GM19463 (cell line): Measurements from ENCODE around the gene NCAM2.

ENCODE experiments used
- ATAC-seq: cut with Tn5 transposase; IDR thresholded peaks from one replicate; pipeline ENCODE4 v1.9.1; 2021; ENCODE audit warnings: mild to moderate bottlenecking, moderate library complexity; ENCODE audit not compliant: unreplicated experiment

NCAM2 gene

DNA sequence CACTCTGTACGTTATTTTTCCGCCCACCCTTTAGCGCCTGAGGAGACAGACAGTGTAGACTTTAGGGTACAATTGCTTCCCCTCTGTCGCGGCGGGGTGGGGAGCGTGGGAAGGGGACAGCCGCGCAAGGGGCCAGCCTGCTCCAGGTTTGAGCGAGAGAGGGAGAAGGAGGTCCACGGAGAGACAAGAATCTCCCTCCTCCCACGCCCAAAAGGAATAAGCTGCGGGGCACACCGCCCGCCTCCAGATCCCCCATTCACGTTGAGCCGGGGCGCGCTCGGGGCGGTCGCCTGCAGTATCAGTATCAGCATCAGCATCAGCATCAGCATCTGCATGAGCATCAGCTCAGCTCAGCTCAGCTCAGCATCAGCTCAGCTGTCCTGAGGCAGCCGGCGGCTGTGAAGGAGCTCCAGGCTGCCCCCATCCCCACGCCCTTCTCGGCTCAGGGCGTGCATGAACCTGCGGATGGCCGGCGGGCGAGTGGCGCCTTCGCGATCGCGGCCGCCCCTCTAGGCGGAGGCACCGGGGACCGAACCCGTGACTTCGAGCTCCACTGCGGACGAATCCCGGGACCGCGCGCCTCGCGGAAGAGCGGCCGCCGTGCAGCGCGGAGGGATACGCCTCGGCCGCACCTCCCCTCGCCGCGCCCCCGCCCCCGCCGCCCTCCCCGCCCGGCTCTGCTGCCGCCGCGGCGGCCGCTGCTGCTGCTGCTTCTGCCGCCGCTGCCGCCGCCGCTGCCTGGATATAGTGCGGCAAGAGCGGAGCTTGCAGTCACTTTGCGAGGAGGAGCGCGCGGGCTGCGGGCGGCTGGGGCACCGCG lies at the start of gene NCAM2:
Gene NCAM2 (plus strand): TSS at position 774 of the 820 bp plus-strand sequence.
- ATAC-seq: peak; percentile 72

DNA sequence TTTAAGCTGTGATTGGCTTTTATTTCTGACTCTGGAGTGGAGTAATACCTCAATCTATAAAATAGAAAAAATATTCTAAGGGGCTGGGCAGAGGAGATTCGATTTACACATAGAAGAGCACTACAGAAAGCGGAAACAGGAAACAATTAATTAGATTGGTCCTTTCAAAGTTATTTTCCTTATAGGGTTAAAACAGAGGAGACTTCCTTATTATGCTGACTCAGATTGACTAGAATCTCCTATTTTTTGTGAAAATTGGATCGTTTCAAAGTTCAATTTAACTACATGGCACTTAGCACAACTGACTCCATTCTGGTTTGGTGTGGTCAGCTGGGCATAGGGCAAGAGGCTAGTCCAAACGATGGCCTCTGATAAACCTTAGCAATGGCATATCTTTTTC lies 48.3 kb upstream of the NCAM2 start:
- no peak for ATAC-seq

DNA sequence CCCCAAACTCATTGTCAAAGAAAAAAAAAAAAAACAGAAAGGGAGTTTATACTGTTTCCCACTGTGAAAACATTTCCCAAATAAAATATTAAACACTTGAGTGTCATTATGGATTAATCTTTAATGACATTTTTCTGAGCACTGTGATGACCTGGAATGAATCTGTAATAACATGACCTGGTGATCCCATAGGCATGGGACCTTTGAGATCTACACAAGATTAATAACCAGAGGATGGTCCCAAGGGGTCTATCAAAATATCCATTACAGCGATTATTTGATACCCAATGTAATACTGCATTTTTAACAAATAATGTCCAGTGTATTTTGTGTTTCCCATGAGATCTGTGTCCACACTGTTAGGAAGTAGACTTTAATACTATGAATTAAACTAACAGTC lies 32.4 kb upstream of the NCAM2 start:
- no peak for ATAC-seq

DNA sequence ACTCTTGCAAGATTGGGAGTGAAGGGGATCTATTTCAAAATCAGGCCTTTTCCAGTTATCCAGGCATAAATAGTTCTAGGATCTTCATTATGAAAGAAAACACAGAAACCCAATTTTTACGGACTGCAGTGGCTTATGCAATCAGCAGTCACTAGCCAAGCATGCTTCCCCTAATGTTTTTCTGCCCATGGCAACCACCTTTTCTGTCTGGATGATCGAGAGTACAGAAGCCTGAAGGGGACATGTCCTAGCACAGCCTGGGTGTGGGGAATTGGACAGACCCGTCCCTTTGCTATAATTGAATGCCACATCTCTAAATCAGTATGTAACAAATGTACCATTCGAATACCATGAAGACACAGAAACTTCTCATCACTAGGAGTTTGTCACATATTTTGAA lies 29.8 kb upstream of the NCAM2 start:
- no peak for ATAC-seq

DNA sequence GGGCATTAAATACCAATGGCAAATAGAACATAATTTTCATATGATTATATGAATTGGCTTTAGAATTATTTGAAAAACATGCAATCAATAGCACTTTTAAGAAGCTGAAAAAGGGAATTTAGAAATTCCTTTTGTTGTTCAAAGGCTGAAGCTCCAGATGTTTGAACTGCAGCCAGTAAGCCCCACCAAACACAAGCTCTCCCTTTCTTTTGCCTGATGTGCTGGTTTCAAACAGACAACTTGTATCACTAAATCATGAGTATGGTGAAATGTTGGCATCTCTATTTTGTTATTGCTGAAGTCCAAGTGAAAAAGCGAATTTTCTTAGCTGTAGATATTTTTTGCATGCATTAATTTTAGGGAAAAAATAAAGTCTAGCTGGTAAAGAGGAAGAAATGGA lies 27.5 kb upstream of the NCAM2 start:
- no peak for ATAC-seq

DNA sequence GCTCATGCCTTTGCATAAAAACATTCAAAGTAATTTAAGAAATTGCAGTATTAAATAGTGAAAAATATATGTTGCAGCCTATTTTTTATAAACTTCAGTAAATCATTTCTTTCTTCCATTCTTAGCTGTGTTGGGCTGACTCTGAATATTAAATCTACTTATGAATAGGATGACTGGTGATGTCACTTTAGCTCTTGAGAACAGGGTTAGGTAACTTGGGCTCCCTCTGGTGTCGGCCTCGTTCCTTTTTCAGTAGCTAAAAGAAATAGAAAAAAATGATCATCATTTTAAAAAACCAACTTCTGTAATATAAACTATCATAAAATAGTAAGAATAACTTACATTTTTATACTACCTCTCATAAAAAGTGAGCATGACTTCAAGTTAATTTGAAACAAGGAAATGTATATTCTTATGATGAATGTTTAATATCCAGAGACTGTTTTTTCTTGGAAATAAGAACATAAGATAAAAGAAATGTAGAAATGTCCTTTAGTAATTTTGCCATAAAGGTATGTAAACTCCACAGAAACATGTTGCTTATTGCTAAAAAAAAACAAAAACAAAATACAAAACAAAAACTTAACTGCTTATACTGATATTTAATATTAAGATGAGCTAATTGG lies 26.8 kb upstream of the NCAM2 start:
- ATAC-seq: peak; percentile 61

DNA sequence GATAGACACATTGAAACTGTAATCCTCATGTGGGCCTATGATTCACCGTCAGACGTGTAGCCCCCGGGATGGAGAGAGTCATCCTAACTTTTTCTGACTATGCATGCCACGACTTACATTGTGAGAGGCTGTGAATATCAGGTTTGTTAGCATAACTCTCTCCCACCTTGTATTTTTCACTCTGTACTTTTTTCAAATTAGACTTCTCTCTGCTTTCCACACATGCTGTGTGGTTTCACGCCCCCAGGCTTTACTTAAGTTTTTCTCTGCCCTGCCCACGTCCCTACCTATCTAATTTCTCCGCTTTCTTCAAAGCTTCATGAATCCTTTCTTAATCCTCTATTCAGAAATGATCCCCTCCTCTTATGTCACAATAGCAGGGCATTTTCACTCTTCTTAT lies 3.4 kb upstream of the NCAM2 start:
- no peak for ATAC-seq

DNA sequence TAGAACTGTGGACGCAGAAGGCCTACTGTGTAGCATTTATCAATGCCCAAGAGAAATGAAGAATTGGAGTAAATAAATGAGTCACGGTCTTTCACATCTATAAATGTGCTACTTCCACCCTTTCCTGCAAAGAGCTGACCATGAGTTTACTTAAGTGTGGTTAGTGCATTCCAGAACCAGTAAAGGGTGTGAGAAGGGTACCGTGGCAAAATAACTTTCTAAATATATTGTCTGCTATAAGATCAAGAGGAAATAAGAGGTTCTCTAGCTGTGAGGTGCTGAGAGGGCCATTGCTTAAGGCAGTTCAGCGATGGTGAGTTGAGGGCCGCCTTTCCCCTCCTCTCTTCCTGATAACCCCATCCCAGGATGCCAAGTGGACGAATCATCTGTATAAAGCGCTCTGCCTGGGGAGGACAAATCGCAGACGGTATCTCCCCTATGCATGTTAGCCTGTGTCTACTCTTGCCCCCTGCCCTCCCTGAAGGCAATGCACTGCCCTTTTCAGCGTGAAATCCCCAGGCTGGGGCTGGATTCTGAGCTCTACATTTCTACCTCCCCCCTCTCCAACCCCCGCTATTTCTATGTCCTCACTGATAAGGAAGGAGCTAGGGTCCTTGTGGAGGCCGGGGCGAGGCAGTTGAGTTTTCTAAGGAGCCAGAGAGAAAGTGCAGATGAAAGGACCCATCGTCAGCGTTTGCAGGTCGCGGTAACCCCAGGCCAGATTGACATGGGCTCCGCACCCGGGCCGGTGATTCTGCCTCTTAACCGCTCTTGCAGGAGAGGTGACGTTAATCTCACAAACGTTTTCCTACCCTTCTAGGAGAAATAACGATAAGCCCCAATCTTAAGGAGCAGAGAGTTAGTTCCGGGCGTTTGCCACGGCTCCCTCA lies 1.5 kb upstream of the NCAM2 start:
- no peak for ATAC-seq

DNA sequence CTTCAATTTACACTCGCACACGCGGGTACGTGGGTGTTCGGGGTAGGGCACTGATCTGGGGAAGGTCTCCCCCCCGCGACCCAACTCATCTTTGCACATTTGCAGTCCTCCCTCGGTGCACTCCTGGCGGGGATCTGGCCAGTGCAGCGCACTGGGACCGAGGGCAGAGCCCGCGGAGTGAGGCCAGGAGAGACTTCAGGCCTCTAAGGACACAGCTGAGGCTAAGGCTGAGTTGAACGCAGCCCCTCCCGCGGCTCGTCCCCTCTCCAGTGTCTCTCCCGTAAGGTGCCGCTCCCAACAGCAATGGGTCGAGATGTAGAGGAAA lies 936 bp upstream of the NCAM2 start:
- ATAC-seq: no peak

DNA sequence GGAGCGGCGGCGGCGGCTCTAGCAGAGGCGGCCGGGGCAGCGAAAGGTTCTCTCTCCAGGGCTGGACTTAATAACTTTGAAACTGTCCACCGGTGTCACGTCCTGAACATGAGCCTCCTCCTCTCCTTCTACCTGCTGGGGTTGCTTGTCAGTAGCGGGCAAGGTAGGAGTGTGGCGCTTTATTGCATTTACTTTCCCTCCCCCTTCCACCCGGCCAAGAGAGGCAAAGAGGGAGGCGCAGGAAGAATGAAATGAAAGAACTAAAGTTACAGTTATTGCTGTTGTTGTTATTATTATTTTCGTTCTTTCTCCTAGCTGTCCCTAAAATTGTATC lies 214 bp downstream of the NCAM2 start:
- ATAC-seq: peak; percentile 23

DNA sequence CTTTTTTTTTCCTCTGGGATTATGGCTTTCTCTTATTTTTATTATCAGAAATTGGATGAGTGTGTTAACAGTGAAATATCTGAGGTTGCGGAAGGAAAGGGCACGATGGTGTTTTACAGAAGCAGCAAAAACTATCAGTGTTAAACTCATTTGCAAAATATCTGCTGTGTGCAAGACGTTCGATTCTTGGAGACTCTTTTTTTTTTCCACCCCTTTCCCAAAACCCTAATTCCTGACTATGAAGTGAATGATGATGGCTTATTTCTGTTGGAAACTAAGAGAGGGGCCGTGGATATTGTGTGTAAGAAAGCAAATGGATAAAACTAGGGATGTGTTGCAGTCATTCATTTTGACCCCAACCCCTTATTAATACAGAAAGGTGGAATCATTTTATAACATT lies 677 bp downstream of the NCAM2 start:
- no peak for ATAC-seq

DNA sequence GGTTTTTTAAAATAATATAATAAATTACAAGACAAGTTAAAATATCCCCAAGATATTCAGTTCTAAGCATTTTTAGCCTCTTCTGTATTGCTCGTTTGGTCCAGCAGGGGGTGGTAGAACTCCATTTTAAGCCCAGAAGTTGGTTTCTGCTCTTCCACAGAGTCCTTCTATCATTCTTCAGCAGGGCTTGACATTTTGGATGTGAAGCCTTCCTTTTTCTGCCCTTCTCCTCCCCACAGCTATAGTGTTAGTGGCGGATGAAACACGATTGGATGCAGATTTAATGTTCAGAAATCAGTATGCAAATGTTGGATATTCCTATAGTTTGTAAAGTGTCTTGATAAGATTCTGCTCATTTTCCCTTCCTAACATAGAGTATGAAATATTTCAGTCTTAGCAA lies 1.4 kb downstream of the NCAM2 start:
- no peak for ATAC-seq

DNA sequence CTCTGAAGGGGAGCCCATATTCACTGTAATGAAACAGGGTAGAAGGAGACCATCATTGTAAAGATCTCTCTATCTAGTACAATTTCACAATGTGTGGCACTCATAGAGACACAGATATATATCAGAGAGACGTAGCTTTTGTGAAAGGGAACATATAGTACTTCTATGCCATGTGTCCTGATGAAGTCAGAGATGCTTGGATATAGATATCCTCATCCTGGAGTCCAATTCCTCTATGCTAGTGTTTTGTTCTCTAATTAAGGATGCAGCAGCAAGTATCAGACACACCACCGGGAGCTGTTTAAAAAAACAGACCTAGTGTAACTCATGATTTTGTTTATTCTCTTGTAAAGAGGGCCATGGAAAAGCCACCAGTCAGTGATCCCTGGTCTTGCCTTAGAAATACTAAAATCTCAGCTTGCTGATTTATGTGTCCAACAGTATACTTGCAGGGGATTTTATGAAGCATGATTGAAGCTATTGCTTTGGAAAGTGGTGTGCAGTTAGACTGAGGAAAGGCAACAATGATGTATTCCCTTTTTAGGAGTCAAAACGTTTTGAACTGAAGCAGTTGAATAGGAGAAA lies 2.5 kb downstream of the NCAM2 start:
- no peak for ATAC-seq

DNA sequence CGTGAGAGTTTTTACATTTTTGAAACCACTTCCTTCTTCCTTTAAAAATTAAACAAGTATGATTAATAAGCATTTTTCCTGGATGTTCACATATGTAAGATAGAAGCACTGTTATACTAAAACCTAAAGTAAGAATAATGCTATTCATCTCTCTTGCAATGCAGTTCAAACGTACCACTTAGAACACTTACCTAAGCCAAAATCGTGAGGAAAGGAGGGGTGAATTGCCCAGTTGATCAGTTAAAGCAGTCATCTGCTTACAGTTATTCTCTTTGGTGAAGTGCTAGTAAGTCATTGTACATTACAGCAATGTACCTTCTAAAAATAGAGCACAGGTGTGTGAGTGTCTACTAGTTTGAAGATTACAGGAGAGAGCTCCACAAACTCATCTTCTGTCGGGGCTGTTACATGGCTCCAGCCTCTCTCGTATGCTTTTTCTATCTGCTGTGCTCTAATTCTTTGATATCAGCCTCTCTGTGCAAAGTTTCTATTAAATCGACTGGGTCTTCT lies 3.4 kb downstream of the NCAM2 start:
- ATAC-seq: no peak

DNA sequence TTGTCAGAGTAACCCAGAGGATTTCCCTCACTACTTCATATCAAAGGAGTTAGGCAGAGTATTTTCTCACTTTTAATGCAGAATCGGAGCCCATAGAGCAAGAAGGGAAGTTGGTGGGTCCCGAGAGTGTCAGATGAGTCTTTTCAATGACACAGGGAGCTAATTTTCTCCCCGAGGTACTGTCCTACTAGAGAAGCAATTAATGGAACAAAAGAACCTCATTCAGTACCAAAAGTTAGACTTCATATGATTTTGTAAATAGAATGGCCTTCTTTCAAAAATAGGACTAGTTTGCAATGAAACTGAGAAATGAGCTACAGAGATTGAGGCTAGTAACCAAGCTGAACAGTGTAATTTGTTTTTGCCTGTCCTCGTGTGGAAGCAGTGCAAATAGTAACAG lies 3.9 kb downstream of the NCAM2 start:
- ATAC-seq: no peak

DNA sequence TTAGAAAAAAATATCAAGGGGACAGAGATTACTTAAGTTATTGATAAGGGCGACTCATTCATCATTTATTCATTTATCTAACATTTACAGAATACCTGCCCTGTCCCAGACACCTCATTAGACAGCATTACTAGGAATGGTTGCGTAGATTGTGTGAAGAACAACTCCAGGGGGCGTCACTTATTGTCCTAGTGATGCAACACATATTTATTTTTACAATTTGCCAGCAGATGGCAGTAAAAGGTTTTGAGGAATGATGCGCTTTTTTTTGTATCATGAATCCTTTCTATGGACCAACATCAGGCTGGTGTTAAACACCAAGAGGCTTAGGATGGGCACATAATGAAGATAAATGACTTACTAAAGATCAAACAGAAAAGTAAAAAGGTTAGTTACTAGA lies 5.5 kb downstream of the NCAM2 start:
- no peak for ATAC-seq

DNA sequence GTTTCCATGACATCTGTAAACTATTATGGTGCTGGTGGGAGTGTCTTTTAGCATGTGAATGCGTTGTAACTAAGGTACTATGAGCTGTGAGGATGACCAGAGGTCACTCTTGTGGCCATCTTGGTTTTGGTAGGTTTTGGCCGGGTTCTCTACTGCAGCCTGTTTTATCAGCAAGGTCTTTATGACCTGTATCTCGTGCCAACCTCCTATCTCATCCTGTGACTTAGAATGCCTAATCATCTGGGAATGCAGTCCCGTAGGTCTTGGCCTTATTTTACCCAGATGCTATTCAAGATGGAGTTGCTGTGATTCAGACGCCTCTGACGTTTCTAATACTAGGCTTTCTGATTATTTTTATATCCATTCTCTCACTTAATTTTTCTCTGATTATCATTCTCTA lies 9.4 kb downstream of the NCAM2 start:
- ATAC-seq: no peak

DNA sequence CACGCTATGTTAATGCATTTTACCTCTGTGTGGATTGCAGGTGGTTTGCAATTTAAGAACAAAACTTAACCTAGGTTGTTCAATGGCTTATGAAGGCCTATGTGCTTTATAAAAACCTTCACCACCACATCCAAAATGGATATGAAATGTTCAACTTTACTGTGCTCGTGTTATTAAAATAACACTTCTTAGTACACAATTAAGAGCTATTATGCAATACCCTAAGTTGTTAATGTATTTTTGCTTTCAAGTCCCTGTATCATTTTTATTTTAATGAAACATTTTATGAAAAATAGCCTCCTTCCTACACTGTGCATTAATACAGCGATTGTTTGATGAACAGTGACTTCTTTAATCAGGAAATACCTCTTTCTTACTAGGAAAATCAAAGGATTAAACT lies 12.0 kb downstream of the NCAM2 start:
- no peak for ATAC-seq

DNA sequence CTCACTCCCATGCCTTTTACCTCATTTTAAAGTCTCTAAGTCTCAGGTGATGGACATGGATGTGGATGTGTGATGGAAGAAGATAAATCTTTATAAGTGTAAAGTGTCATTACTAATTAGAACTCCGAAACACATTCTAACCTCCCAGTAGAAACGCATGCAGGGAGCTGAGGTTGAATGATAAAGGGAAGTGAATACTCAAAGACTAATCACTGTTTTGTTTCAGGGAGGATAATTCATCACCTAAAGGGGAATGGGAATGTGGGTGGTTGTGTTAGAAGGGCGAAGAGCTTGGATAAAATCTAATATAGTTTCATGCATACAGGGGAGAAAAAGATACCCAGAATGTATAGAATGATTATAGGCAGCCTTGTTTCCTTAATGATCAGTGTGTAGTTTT lies 12.5 kb downstream of the NCAM2 start:
- no peak for ATAC-seq

DNA sequence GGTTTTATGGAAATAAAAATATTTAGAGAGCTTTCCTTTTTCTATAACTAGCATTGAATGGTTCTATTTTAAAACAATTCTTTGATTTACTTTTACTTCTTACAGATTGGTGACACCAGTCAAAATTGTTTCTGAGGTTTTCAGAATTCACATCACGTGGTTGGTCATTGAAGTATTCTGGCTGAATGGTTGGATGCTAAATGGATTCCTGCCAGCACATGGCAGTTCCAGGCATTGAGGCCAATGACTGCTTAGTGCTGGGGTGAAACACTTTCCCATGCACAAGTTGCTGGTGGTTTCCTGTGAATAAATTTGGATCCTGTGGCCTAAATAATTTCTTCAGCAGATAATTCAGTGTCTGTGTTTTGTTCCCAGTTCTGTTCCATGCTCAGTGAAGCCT lies 20.6 kb downstream of the NCAM2 start:
- ATAC-seq: no peak

DNA sequence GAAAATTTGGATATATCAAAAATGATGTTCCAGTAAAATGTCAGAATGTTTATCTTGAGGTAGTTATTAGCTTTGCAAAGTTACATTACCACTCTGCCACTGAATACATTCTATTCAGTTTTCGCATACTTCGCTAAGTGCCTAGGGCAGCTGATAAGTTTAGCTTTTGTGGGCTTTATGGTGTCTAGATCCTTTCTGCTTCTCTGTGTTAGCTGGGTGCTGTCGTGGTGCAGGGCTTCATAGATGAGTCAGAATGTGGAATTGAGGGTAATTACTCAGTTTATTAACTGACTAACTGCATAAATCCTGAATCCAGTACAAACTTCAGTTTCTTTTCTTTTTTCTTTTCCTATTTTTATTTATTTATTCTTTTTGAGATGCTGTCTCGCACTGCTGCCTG lies 21.5 kb downstream of the NCAM2 start:
- no peak for ATAC-seq
